CD4-positive, alpha-beta T cell treated with Interferon gamma for 1 hour (primary cell): ENCODE data around the gene HAUS8.
"Not testable (repeated sequence)": the region's sequence is repeated elsewhere in the genome, so short reads cannot be mapped to it uniquely, and the experiment has no call there.

Experiments used
- DNase-seq: peaks from one replicate; pipeline ENCODE4 v3.0.0-alpha.2; 2020

Gene HAUS8

DNA sequence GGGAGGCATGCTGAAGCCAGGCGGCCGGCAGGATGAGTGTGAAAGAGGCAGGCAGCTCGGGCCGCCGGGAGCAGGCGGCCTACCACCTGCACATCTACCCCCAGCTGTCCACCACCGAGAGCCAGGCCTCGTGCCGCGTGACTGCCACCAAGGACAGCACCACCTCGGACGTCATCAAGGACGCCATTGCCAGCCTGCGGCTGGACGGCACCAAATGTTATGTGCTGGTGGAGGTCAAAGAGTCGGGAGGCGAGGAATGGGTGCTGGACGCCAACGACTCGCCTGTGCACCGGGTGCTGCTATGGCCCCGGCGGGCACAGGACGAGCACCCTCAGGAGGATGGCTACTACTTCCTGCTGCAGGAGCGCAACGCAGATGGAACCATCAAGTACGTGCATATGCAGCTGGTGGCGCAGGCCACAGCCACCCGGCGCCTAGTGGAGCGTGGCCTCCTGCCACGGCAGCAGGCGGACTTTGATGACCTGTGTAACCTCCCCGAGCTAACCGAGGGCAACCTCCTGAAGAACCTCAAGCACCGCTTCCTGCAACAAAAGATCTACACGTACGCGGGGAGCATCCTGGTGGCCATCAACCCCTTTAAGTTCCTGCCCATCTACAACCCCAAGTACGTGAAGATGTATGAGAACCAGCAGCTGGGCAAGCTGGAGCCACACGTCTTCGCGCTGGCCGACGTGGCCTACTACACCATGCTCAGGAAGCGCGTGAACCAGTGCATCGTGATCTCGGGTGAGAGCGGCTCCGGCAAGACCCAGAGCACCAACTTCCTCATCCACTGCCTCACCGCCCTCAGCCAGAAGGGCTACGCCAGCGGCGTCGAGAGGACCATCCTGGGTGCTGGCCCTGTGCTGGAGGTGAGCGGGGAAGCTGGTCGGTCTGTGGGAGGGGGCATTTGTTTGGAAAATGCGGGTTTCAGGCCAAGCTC lies 26.7 kb upstream of the HAUS8 start:
- no peak for DNase-seq

- DNase-seq = no peak
Observed at GRCh38 chr19:17098326-17098725, 23.1 kb upstream of the HAUS8 start.

DNA sequence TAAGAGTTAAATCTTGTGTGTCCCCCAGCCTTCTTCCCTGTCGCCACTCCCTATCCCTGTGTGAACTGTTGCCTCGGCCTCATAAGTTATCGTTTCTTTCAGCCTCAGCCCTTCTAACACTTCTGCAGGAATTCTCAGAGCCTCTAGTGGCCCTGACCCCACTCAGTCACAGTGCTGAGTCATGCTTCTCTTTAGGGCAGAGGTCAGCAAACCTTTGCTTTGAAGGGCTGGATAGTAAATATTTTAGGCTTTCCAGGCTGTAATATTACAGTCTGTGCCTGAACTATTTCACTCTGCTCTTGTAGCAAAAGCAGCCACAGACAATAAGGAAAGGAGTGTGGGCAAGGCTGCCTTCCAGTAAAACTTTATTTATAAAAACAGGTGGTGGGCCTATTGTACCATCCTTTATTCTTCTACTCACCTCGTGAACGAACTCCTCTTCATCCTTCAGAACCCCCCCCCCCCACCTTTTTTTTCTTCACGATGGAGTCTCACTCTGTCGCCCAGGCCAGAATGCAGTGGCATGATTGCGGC lies 22.4 kb upstream of the HAUS8 start:
- no peak for DNase-seq

GRCh38 chr19:17095141-17095919 lies 20.1 kb upstream of the HAUS8 start:
- DNase-seq = no peak

DNA sequence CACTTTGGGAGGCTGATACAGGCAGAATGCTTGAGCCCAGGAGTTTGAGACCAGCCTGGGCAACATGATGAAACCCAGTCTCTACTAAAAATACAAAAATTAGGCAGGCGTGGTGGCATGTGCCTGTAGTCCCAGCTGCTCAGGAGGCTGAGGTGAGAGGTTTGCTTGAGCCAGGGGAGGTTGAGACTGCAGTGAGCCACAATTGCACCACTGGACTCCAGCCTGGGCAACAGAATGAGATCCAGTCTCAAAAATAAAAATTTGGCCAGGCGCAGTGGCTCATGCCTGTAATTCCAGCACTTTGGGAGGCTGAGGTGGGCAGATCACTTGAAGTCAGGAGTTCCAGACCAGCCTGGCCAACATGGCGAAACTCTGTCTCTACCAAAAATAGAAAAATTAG lies 19.4 kb upstream of the HAUS8 start:
- not testable (repeated sequence) for DNase-seq

DNA sequence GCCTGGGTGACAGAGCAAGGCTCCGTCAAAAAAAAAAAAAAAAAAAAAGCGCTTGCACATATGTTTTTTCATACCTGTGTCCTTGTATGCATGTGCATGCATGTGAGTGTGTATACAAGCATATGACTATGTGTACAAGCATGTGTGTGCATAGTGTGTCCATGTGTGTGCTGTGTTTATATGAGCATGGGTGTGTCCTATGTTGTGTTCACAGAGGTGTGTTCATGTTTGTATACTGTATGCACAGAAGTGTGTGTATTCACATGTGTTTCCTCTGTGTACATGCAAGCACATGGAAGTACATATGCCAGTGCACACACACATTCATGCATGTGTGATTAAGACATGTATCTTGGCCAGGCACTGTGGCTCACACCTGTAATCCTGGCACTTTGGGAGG lies 17.4 kb upstream of the HAUS8 start:
- no peak for DNase-seq

DNA sequence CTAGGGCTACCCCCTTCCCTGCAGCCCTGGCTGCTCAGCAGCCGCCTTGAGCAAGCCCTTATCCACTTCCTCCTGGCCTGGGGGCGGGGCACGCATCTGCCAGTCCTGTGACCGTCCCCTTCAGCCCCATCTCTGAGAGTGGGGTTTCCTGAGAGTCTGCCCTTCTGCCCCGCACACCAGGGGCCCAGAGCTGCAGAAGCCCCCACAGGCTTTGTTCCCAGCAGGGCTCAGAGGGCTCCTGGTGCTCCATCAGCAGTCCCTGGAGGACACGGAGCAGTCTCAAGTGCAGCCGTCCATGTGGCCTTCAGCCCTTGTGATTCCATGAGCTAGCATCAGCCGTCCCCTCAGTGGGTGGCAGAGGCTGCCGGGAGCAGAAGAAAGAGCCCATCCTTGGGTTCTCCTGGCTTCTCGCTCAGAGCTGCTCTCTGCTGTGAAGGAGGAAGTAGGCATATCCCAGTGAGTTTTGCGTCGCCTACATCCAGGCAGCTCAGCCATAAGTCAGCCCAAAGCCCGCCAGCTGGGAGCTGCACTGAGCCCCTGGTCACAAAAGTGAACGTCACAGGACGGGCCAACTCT lies 16.6 kb upstream of the HAUS8 start:
- peak; percentile 58 for DNase-seq

- peak; percentile 68 for DNase-seq
Observed at GRCh38 chr19:17090583-17090982, 15.3 kb upstream of the HAUS8 start.

GRCh38 chr19:17088552-17088951 lies 13.3 kb upstream of the HAUS8 start:
- no peak for DNase-seq

GRCh38 chr19:17086834-17087233 lies 11.6 kb upstream of the HAUS8 start:
- DNase-seq = no peak

GRCh38 chr19:17086120-17086519 lies 10.9 kb upstream of the HAUS8 start:
- no peak for DNase-seq

- DNase-seq = no peak
Observed at GRCh38 chr19:17081672-17082630, 6.7 kb upstream of the HAUS8 start.

DNA sequence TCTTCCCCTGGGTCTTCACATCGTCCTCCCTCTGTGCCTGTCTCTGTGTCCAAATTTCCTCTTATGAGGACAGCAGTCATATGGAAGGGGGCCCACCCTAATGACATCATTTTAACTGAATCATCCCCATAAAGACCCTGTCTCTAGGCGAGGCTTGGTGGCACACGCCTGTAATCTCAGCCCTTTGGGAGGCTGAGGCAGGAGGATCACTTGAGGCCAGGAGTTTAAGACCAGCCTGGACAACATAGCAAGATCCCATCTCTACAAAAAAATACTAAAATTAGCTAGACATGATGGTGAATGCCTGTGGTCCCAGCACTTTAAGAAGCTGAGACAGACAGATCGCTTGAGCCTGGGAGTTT lies 5.2 kb upstream of the HAUS8 start:
- no peak for DNase-seq

GRCh38 chr19:17079710-17080439 lies 4.6 kb upstream of the HAUS8 start:
- DNase-seq = peak; percentile 59

GRCh38 chr19:17078920-17079709 lies 3.9 kb upstream of the HAUS8 start:
- no peak for DNase-seq

- DNase-seq = no peak
Observed at GRCh38 chr19:17078036-17078919, 3.0 kb upstream of the HAUS8 start.

- no peak for DNase-seq
Observed at GRCh38 chr19:17077447-17078028, 2.3 kb upstream of the HAUS8 start.

GRCh38 chr19:17076543-17076991 lies 1.3 kb upstream of the HAUS8 start:
- DNase-seq = no peak
